Left renal cortex interstitium (tissue), 4 donors: Measurements from ENCODE around the gene TGM5. TPM values are rescaled to one million over a fixed set of nuclear protein-coding genes. Genes with fewer than 3 reads are reported as not detected.
"Not testable (repeated sequence)": the region's sequence is repeated elsewhere in the genome, so short reads cannot be mapped to it uniquely, and the experiment has no call there.

ENCODE experiments used
- DNase-seq, 4 donors: peaks; one replicate each; pipeline ENCODE4 v3.0.0-alpha.2; 2013; ENCODE audit warnings: low read depth in 4 of 4, low spot score in 2 of 4, missing footprints in 1 of 4
- polyA plus RNA-seq, 4 donors: library from polyadenylated mRNA; unstranded; fragments of 120-200 nt; gene quantifications; one replicate each; pipeline ENCODE4 v1.2.1, GENCODE V29; 2013; ENCODE audit not compliant: insufficient read length in 4 of 4

Gene TGM5
- polyA plus RNA-seq, 4 donors = not detected

- no peak for DNase-seq
These were observed 10.0 kb upstream of the TGM5 start for GRCh38 chr15:43276563-43277200.

GRCh38 chr15:43275740-43276562 is 9.2 kb upstream of the TGM5 start:
- no peak for DNase-seq

GRCh38 chr15:43274136-43274535 is 7.4 kb upstream of the TGM5 start:
- DNase-seq = no peak

GRCh38 chr15:43273243-43273642 is 6.5 kb upstream of the TGM5 start:
- DNase-seq = no peak

GRCh38 chr15:43271908-43272307 is 5.2 kb upstream of the TGM5 start:
- not testable (repeated sequence) for DNase-seq

- no peak for DNase-seq
These were observed 4.1 kb upstream of the TGM5 start for GRCh38 chr15:43270676-43271306.

GRCh38 chr15:43270113-43270665 is 3.5 kb upstream of the TGM5 start:
- no peak for DNase-seq

- no peak for DNase-seq
These were observed 1.7 kb upstream of the TGM5 start for GRCh38 chr15:43268111-43269105.

GRCh38 chr15:43267439-43267838 is 711 bp upstream of the TGM5 start:
- no peak for DNase-seq

- DNase-seq = no peak
These were observed 342 bp downstream of the TGM5 start for GRCh38 chr15:43266386-43266785.

GRCh38 chr15:43260011-43260615 is 6.6 kb downstream of the TGM5 start:
- no peak for DNase-seq

- DNase-seq = no peak
These were observed 7.9 kb downstream of the TGM5 start for GRCh38 chr15:43258781-43259180.

GRCh38 chr15:43256341-43256740 is 10.4 kb downstream of the TGM5 start:
- DNase-seq = no peak

GRCh38 chr15:43255376-43255775 is 11.4 kb downstream of the TGM5 start:
- no peak for DNase-seq

- DNase-seq = no peak
These were observed 13.0 kb downstream of the TGM5 start for GRCh38 chr15:43253431-43254403.

GRCh38 chr15:43251871-43252250 is 14.9 kb downstream of the TGM5 start:
- no peak for DNase-seq

GRCh38 chr15:43251185-43251870 is 15.4 kb downstream of the TGM5 start:
- DNase-seq = no peak

GRCh38 chr15:43250785-43251184 is 15.9 kb downstream of the TGM5 start:
- DNase-seq = no peak
